HepG2 (cell line): ENCODE measurements around the gene FAH. TPM values are rescaled to one million over a fixed set of nuclear protein-coding genes. Genes with fewer than 3 reads are reported as not detected.

Experiments
- ATAC-seq: fragments of 200-7000 bp; cut with Tn5 transposase; 3 replicates; pipeline ENCODE4 v1.9.1; 2020; ENCODE audit warnings: mild to moderate bottlenecking, moderate library complexity
- BruUV-seq: library from RNA; stranded (reverse); fragments of 400-500 nt; replicated peaks from 2 replicates; lab custom pipeline; 2021; lab: Mats Ljungman, UMichigan
- CTCF ChIA-PET: fragments of 300-600 bp; formaldehyde crosslinking; extraction: SDS; loops from one replicate; lab custom pipeline; 2021; ENCODE audit warnings: low total read pairs, inconsistent platforms, low intra/inter-chr PET ratio; lab: Yijun Ruan, JAX
- POLR2A ChIA-PET: fragments of 350-600 bp; sonication (Branson Sonifier 250); formaldehyde crosslinking; loops from one replicate; lab custom pipeline; 2020; ENCODE audit warnings: antibody characterized with exemption, inconsistent platforms; lab: Yijun Ruan, JAX
- DNase-seq: peaks from one replicate; pipeline ENCODE4 v3.0.0-alpha.2; 2015; ENCODE audit warnings: low spot score
- FAIRE-seq: peaks from 3 replicates; lab custom pipeline; 2011; peaks lifted over from hg19 to GRCh38; lab: Jason Lieb, UNC
- H2AFZ ChIP-seq: one replicate; pipeline ENCODE4 v1.6.1; 2011; ENCODE audit warnings: low read length, inconsistent platforms
- H3K27ac ChIP-seq: fragments of 300-600 bp; 3 replicates; pipeline ENCODE4 v1.8.0; 2011; ENCODE audit warnings: mixed run types, mild to moderate bottlenecking, mixed read lengths, low read length, inconsistent platforms; ENCODE audit not compliant: insufficient read depth; ENCODE audit errors: extremely low read length
- H3K27me3 ChIP-seq, 2 experiments: fragments of 200-600 bp in 1 of 2; 2 replicates in 1 of 2; 3 replicates in 1 of 2; pipeline versions ENCODE4 v1.6.0 to v1.8.0; 2011; ENCODE audit warnings: low read length in 2 of 2, mild to moderate bottlenecking in 2 of 2, moderate library complexity in 2 of 2, inconsistent platforms in 1 of 2; ENCODE audit not compliant: insufficient read depth in 2 of 2, control insufficient read depth in 1 of 2
- H3K36me3 ChIP-seq, 2 experiments: fragments of 200-600 bp in 1 of 2; replicated peaks in 1 of 2; 2 replicates in 1 of 2; 3 replicates in 1 of 2; pipeline versions ENCODE4 v1.5.1 to v1.8.0; 2011; ENCODE audit warnings: low read length in 2 of 2, inconsistent platforms in 1 of 2; ENCODE audit not compliant: insufficient read depth in 2 of 2, control insufficient read depth in 1 of 2
- H3K4me1 ChIP-seq: 2 replicates; pipeline ENCODE4 v1.5.1; 2012; ENCODE audit warnings: low read length, inconsistent platforms; ENCODE audit not compliant: insufficient read depth
- H3K4me2 ChIP-seq: 2 replicates; pipeline ENCODE4 v1.6.0; 2011; ENCODE audit warnings: low read depth, low read length, inconsistent platforms
- H3K4me3 ChIP-seq, 3 experiments: fragments of 200-600 bp in 1 of 3; sonication (generic), shearing (Covaris generic) in 1 of 3; replicated peaks in 1 of 3; 2 replicates each; pipeline ENCODE4 v1.5.1; 2011 to 2016; ENCODE audit warnings: low read length in 3 of 3, inconsistent platforms in 2 of 3, low read depth in 2 of 3, mild to moderate bottlenecking in 2 of 3, control low read depth in 1 of 3, mixed read lengths in 1 of 3; ENCODE audit not compliant: insufficient read depth in 1 of 3
- H3K79me2 ChIP-seq: one replicate; pipeline ENCODE4 v1.6.1; 2011; ENCODE audit warnings: low read length, inconsistent platforms; ENCODE audit not compliant: insufficient read depth
- H3K9ac ChIP-seq: 2 replicates; pipeline ENCODE4 v1.6.0; 2011; ENCODE audit warnings: mild to moderate bottlenecking, low read depth, low read length, inconsistent platforms; ENCODE audit not compliant: insufficient read depth
- H3K9me3 ChIP-seq: 2 replicates; pipeline ENCODE4 v1.5.1; 2012; ENCODE audit warnings: mild to moderate bottlenecking, low read length
- H4K20me1 ChIP-seq: 2 replicates; pipeline ENCODE4 v1.6.0; 2011; ENCODE audit warnings: inconsistent platforms, mild to moderate bottlenecking, low read length, moderate library complexity; ENCODE audit not compliant: insufficient read depth
- ATF7 ChIP-seq, 2 experiments: fragments of 450-650 bp in 1 of 2; sonication (generic) in 1 of 2; formaldehyde crosslinking in 1 of 2; IDR thresholded peaks; 2 replicates each; pipeline versions ENCODE4 v1.4.0 to v1.6.1; 2016 to 2020; ENCODE audit warnings: antibody characterized with exemption in 1 of 2, mild to moderate bottlenecking in 1 of 2, missing genetic modification reagents in 1 of 2
- CBFB ChIP-seq: sonication (generic); formaldehyde crosslinking; IDR thresholded peaks from 2 replicates; pipeline ENCODE4 v1.4.0; 2020; ENCODE audit warnings: missing genetic modification reagents
- CREB1 ChIP-seq, 2 experiments: fragments of 450-650 bp in 1 of 2; IDR thresholded peaks; 2 replicates each; pipeline ENCODE4 v1.6.1; 2016 to 2017; ENCODE audit warnings: control low read depth in 1 of 2, mild to moderate bottlenecking in 1 of 2, missing compliant biosample characterization in 1 of 2, missing genetic modification characterization in 1 of 2
- FOXC1 ChIP-seq: sonication (generic); formaldehyde crosslinking; IDR thresholded peaks from 2 replicates; pipeline ENCODE4 v1.8.0; 2022; ENCODE audit warnings: mild to moderate bottlenecking, missing genetic modification reagents, borderline replicate concordance
- NAIF1 ChIP-seq: sonication (generic); formaldehyde crosslinking; IDR thresholded peaks from 2 replicates; pipeline ENCODE4 v1.5.0; 2020; ENCODE audit warnings: mild to moderate bottlenecking, missing genetic modification reagents, borderline replicate concordance
- RXRA ChIP-seq: sonication (generic); formaldehyde crosslinking; IDR thresholded peaks from 2 replicates; pipeline ENCODE4 v1.5.1; 2020; ENCODE audit warnings: missing genetic modification reagents
- ZBTB20 ChIP-seq: sonication (generic); formaldehyde crosslinking; IDR thresholded peaks from 2 replicates; pipeline ENCODE4 v1.8.1; 2023; ENCODE audit warnings: missing genetic modification reagents, low read depth, mild to moderate bottlenecking, borderline replicate concordance
- ZNF468 ChIP-seq: sonication (generic); formaldehyde crosslinking; IDR thresholded peaks from 2 replicates; pipeline ENCODE4 v1.8.0; 2022; ENCODE audit warnings: mild to moderate bottlenecking, moderate library complexity, missing genetic modification reagents
- ZNF747 ChIP-seq: sonication (generic); formaldehyde crosslinking; IDR thresholded peaks from 2 replicates; pipeline ENCODE4 v1.8.1; 2023; ENCODE audit warnings: missing genetic modification reagents, mild to moderate bottlenecking, borderline replicate concordance
- ZNF781 ChIP-seq: sonication (generic); formaldehyde crosslinking; IDR thresholded peaks from 2 replicates; pipeline ENCODE4 v1.5.1; 2020; ENCODE audit warnings: borderline replicate concordance, mild to moderate bottlenecking, missing genetic modification reagents; ENCODE audit errors: not compliant biosample characterization
- WGBS: methylation state at CpG from one replicate; pipeline ENCODE4 v1.1.6; 2017; ENCODE audit warnings: low lambda C conversion rate; 5-methylcytosine and 5-hydroxymethylcytosine counted together
- in situ Hi-C: cut with HindIII; loops from 2 replicates; pipeline ENCODE4 v1.10.0; 2017; ENCODE audit warnings: low pct_unique_long_range_greater_than_20kb; ENCODE audit not compliant: extremely low pct_ligation_motif_present
- intact Hi-C: fragments of 100-400 bp; cut with micrococcal nuclease; formaldehyde crosslinking; loops from one replicate; pipeline ENCODE4 v1.10.0; 2022; ENCODE audit not compliant: unreplicated experiment
- polyA plus RNA-seq, 8 experiments: library from polyadenylated mRNA; depleted of rRNA in 3 of 8; stranded (reverse) in 7 of 8; unstranded in 1 of 8; fragments of >200 nt; fragmentation: Illumina TruSeq in 4 of 8; extraction: Trizol in 4 of 8; gene quantifications; 2 replicates each; pipeline versions ENCODE4 v1.2.1 to v1.2.3, GENCODE V29; 2011 to 2016; ENCODE audit warnings: low read depth in 4 of 8, missing spikeins in 1 of 8, mixed read lengths in 1 of 8; ENCODE audit not compliant: insufficient read depth in 1 of 8
- total RNA-seq, 5 experiments: library from RNA; depleted of rRNA; stranded (reverse); fragments of >200 nt; fragmentation: Illumina TruSeq; extraction: Trizol; gene quantifications; 2 replicates each; pipeline ENCODE4 v1.2.3, GENCODE V29; 2016; ENCODE audit warnings: low read depth in 1 of 5
- TF ChIP-seq, protein P1 (sequence below): sonication (generic); formaldehyde crosslinking; IDR thresholded peaks from 2 replicates; pipeline ENCODE4 v1.4.0; 2020; ENCODE audit warnings: mild to moderate bottlenecking, missing genetic modification reagents
- TF ChIP-seq, protein P2 (sequence below): sonication (generic); formaldehyde crosslinking; IDR thresholded peaks from 2 replicates; pipeline ENCODE4 v1.9.0; 2021; ENCODE audit warnings: missing genetic modification reagents, mild to moderate bottlenecking, borderline replicate concordance
- TF ChIP-seq, protein P3 (sequence below): sonication (generic); formaldehyde crosslinking; IDR thresholded peaks from 2 replicates; pipeline ENCODE4 v1.9.0; 2021; ENCODE audit warnings: missing genetic modification reagents, borderline replicate concordance
- TF ChIP-seq, protein P4 (sequence below): sonication (generic); formaldehyde crosslinking; IDR thresholded peaks from 2 replicates; pipeline ENCODE4 v1.4.0; 2020; ENCODE audit warnings: missing genetic modification reagents, borderline replicate concordance

Gene FAH
- total and polyA plus RNA-seq, 2 of the 13 experiments (the other 11 are each of a cell fraction or from before 2014, with no cell fraction given): 36.6 to 75.0 TPM

DNA sequence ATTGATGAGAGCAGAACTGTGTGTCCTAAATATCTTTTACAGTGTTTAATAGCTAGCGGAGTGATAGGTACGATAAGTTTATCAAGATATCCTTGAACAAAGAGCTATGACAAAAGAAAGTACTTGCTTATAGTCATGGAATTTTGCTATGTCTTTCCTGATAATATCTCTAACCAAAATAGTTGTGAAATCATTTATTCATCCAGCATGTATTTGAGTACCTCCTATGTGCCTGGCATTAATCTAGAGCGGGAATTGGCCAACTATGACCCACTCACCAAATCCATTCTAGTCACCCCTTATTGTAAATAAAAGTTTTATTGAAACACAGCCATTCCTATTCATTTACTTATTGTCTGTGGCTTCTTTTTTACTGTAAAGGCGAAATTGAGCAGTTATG, 46.7 kb upstream of the FAH start (continued):
- TF ChIP-seq, protein P1, sequence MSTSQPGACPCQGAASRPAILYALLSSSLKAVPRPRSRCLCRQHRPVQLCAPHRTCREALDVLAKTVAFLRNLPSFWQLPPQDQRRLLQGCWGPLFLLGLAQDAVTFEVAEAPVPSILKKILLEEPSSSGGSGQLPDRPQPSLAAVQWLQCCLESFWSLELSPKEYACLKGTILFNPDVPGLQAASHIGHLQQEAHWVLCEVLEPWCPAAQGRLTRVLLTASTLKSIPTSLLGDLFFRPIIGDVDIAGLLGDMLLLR (CRISPR knock-in tag): no peak
- TF ChIP-seq RXRA (CRISPR knock-in tag) (no peak), NAIF1 (no peak), ZNF781 (CRISPR knock-in tag) (no peak)

DNA sequence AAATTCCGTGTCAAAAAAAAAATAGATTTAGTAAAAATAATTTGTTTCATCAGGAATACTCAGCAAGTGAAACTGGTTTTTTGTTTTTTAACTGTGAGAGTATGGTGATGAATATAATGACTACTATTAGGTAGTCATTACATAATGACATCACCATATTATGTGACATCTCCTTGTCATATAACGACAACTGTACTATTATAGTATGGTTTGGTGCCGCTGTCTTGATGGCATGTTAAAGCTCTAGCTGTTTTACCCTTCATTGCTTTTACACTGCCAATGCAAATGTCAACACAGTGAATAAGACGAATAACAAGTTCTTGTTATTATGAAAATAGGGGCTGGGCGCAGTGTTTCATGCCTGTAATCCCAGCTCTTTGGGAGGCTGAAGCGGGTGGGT, 45.6 kb upstream of the FAH start:
- Histone ChIP-seq H4K20me1 (no peaks in the 10 kb centered on the region), H3K9me3 (no peaks in the 10 kb centered on the region), H3K4me2 (no peak overlapping the region), H2AFZ (no peak overlapping the region), H3K27ac (no peak overlapping the region), H3K4me1 (peaks cover 7% of the 10 kb centered on the region), H3K79me2 (peaks cover 38% of the 10 kb centered on the region), H3K9ac (no peak overlapping the region), H3K27me3 (no peaks in the 10 kb centered on the region), H3K36me3 (peaks cover 0 to 6% of the 10 kb centered on the region in 2 experiments; a peak in 1 of 5 replicates), H3K4me3 (no peak overlapping the region)
- in situ Hi-C loops: no loop called here
- 98% methylated on average over 6 of the region's 6 CpGs for WGBS
- BruUV-seq: no TSS peak
- DNase-seq (no peak), FAIRE-seq (no peak), ATAC-seq (no peak)
- CTCF ChIA-PET: no interaction called here
- POLR2A ChIA-PET: no interaction called here
- intact Hi-C loops: no loop called here
- TF ChIP-seq ZBTB20 (CRISPR knock-in tag) (no peak), FOXC1 (CRISPR knock-in tag) (no peak), ATF7 (IDR thresholded peaks at IDR 0.05) (peak; percentile 78), ATF7 (CRISPR knock-in tag; IDR thresholded peaks at IDR 0.05) (no peak), ZNF468 (CRISPR knock-in tag) (no peak), CBFB (CRISPR knock-in tag) (no peak), CREB1 (IDR thresholded peaks at IDR 0.05) (peak; percentile 31; the same call in 1 of the 2 replicates), CREB1 (CRISPR knock-in tag; IDR thresholded peaks at IDR 0.05) (no peak), ZNF747 (no peak)
- TF ChIP-seq, protein P2, sequence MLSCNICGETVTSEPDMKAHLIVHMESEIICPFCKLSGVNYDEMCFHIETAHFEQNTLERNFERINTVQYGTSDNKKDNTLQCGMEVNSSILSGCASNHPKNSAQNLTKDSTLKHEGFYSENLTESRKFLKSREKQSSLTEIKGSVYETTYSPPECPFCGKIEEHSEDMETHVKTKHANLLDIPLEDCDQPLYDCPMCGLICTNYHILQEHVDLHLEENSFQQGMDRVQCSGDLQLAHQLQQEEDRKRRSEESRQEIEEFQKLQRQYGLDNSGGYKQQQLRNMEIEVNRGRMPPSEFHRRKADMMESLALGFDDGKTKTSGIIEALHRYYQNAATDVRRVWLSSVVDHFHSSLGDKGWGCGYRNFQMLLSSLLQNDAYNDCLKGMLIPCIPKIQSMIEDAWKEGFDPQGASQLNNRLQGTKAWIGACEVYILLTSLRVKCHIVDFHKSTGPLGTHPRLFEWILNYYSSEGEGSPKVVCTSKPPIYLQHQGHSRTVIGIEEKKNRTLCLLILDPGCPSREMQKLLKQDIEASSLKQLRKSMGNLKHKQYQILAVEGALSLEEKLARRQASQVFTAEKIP: no peak
- TF ChIP-seq, protein P3, sequence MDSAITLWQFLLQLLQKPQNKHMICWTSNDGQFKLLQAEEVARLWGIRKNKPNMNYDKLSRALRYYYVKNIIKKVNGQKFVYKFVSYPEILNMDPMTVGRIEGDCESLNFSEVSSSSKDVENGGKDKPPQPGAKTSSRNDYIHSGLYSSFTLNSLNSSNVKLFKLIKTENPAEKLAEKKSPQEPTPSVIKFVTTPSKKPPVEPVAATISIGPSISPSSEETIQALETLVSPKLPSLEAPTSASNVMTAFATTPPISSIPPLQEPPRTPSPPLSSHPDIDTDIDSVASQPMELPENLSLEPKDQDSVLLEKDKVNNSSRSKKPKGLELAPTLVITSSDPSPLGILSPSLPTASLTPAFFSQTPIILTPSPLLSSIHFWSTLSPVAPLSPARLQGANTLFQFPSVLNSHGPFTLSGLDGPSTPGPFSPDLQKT (CRISPR knock-in tag): no peak
- TF ChIP-seq, protein P4, sequence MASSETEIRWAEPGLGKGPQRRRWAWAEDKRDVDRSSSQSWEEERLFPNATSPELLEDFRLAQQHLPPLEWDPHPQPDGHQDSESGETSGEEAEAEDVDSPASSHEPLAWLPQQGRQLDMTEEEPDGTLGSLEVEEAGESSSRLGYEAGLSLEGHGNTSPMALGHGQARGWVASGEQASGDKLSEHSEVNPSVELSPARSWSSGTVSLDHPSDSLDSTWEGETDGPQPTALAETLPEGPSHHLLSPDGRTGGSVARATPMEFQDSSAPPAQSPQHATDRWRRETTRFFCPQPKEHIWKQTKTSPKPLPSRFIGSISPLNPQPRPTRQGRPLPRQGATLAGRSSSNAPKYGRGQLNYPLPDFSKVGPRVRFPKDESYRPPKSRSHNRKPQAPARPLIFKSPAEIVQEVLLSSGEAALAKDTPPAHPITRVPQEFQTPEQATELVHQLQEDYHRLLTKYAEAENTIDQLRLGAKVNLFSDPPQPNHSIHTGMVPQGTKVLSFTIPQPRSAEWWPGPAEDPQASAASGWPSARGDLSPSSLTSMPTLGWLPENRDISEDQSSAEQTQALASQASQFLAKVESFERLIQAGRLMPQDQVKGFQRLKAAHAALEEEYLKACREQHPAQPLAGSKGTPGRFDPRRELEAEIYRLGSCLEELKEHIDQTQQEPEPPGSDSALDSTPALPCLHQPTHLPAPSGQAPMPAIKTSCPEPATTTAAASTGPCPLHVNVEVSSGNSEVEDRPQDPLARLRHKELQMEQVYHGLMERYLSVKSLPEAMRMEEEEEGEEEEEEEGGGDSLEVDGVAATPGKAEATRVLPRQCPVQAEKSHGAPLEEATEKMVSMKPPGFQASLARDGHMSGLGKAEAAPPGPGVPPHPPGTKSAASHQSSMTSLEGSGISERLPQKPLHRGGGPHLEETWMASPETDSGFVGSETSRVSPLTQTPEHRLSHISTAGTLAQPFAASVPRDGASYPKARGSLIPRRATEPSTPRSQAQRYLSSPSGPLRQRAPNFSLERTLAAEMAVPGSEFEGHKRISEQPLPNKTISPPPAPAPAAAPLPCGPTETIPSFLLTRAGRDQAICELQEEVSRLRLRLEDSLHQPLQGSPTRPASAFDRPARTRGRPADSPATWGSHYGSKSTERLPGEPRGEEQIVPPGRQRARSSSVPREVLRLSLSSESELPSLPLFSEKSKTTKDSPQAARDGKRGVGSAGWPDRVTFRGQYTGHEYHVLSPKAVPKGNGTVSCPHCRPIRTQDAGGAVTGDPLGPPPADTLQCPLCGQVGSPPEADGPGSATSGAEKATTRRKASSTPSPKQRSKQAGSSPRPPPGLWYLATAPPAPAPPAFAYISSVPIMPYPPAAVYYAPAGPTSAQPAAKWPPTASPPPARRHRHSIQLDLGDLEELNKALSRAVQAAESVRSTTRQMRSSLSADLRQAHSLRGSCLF (CRISPR knock-in tag): no peak
